Effector CD4-positive, alpha-beta T cell (primary cell): ENCODE results near the gene C1GALT1.
A peak's percentile ranks its signal among the peaks of the same experiment; 100 is the strongest.
"Not testable (repeated sequence)": the region's sequence is repeated elsewhere in the genome, so short reads cannot be mapped to it uniquely, and the experiment has no call there.

ENCODE experiments used
- DNase-seq: peaks from one replicate; pipeline ENCODE4 v3.0.0-alpha.2; 2020
- total RNA-seq: gene quantifications from one replicate; lab custom pipeline; 2026; lab: John Stamatoyannopoulos, UW

The C1GALT1 gene
- 64.5 reads per million, percentile 74 among the genes with 10 or more reads in this experiment for total RNA-seq

GRCh38 chr7:7182156-7183060 lies at the start of gene C1GALT1:
Gene C1GALT1, plus strand, starts transcription at chr7:7182544. Its CDS starts 51,776 bp downstream, at chr7:7234320.
- DNase-seq, result peak; percentile 95

- DNase-seq, result no peak
These were observed 48.3 kb upstream of the C1GALT1 start for GRCh38 chr7:7134046-7134445.

GRCh38 chr7:7135074-7135473 lies 47.3 kb upstream of the C1GALT1 start:
- no peak for DNase-seq

GRCh38 chr7:7135924-7136323 lies 46.4 kb upstream of the C1GALT1 start:
- not testable (repeated sequence) for DNase-seq

DNA sequence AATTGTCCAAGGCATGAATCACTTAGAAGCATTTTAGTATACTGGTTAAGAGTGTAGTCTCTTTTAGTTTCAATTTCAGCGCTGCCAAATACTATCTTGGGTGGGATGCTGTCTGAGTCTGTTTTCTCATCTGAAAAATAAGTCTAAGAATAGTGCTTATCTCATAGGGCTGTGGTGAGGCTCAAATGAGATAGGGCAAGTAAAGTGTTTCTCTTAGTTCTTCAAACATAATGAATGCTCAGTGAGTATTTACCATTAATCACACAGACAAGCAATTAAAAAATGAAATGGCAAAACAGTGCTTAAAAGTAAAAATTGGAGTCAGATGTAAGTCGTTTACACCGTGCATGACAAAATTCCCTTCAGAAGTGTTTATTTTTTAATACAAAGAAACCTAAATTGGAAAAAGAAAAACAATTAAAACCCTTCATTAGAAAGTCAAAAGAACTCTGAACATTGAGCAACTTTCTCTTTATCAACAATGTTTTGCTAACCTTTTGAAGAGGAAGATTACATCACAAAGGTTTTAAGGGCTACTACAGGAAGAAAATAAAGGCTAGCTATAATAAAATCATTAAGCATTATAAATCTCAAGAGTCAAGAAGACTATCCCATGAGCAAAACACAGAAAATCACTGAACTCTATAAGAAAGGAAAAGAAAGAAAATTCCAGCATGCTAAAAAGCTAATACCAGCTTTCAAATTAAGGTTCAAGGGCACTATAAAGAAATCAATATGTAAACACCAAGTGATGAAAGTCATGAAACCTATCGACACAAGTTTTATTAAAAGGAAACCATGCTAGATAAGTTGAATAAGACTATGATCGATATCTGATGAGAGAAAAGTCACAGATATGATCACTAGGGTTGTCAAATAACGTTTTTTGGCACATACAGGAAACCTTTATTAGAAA lies 45.6 kb upstream of the C1GALT1 start:
- no peak for DNase-seq

DNA sequence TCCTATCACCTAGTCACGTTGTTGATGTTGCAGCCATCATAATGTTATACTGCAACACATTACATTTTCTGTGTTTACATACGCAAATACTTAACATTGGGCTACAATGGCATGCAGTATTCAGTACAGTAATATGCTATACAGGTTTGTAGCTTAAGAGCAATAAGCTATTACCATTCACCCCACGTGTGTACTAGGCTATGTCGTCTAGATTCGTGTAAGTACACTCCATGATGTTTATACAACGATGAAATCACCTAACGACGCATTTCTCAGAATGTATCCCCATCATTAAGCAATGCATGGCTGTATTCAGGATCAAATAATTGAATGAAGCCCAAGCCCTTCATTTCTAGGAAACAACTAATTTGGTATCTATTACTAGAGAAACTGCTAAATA lies 43.4 kb upstream of the C1GALT1 start:
- no peak for DNase-seq

- DNase-seq, result not testable (repeated sequence)
These were observed 38.9 kb upstream of the C1GALT1 start for GRCh38 chr7:7143404-7143803.

GRCh38 chr7:7145151-7145550 lies 37.2 kb upstream of the C1GALT1 start:
- DNase-seq, result not testable (repeated sequence)

DNA sequence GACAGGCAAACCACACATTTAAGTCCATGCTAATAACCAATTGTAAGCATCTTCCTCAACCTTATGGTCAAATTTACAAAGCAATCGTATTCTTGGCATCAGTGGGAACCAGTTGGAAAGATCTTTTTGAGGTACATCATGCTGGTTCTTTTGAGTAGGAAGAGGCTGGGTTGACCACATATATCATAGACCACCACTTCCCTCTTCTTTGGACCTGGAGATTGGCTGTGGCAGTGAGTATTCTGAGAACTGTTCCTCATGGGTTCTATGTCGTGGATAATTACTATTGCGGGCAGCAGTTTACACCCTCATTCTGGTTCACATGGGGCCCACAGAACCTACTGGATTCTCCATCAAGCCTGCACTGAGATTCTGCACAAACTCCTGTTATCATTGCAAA lies 35.5 kb upstream of the C1GALT1 start:
- DNase-seq, result no peak

DNA sequence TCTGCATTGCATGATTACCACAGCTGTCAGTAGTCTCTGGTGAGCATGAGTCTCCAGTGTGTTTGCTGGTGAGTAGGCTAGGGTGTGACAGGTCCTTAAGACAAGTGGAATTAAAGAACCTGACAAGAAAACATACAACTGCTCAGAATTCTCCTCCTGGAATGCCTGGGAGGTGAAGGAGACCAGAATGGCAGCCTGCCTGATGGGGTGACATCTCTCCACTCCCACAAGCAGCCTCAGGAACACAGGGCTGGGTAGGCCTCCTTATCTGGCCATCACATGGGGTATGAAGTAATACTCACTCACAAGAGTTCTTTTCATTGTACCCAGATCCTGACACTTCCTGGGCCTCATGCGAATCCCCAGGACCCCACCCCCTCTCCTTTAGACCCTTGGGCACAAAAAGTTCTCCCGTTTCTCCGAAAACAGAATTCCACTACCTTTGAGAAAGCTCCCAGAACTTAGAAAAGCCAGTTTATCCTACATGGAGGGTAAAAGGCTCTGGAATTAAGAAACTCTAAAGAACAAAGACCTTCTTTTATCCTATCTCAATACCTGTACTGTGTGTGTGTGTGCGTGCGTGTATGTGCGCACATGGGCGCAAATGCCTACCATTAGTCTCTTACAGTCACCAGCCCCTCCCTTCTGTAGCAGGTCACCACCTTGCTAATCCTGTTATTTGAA lies 33.4 kb upstream of the C1GALT1 start:
- DNase-seq, result no peak

DNA sequence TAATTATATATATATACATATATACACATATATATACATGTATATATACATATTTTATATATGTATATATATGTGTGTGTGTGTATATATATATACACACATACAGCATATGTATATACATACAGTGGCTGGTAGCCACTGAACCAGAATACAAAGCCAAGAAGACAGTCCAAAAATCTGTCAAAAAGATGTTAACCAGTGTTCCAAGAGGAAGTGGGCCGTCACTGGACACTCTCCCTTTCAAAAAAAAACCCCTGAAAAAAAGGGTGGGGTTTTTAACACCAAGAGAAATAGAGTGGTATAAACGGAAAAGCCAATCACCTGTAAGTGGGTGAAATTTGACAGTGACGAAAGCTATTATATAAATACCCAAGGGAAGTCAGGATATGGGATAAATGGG lies 31.1 kb upstream of the C1GALT1 start:
- DNase-seq, result no peak

DNA sequence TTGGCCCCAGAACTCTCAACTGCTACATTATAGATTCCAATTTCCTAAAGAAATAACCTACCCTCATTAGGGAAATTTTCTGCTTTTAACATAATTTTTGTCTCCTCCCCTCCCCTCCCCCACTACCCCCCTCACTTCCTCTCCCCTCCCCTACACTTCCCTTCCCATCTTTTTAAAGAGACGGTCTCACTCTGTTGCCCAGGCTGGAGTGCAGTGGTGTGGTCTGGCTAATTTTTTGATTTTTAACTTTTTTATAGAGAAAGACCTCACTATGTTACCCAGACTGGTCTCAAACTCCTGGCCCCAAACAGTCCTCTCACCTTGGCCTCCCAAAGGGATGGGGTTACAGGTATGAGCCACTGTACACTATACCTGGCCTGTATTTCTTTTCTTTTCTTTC lies 30.5 kb upstream of the C1GALT1 start:
- no peak for DNase-seq

- no peak for DNase-seq
These were observed 30.0 kb upstream of the C1GALT1 start for GRCh38 chr7:7152315-7152714.

GRCh38 chr7:7154355-7154754 lies 28.0 kb upstream of the C1GALT1 start:
- DNase-seq, result not testable (repeated sequence)

- DNase-seq, result no peak
These were observed 25.7 kb upstream of the C1GALT1 start for GRCh38 chr7:7156663-7157062.

DNA sequence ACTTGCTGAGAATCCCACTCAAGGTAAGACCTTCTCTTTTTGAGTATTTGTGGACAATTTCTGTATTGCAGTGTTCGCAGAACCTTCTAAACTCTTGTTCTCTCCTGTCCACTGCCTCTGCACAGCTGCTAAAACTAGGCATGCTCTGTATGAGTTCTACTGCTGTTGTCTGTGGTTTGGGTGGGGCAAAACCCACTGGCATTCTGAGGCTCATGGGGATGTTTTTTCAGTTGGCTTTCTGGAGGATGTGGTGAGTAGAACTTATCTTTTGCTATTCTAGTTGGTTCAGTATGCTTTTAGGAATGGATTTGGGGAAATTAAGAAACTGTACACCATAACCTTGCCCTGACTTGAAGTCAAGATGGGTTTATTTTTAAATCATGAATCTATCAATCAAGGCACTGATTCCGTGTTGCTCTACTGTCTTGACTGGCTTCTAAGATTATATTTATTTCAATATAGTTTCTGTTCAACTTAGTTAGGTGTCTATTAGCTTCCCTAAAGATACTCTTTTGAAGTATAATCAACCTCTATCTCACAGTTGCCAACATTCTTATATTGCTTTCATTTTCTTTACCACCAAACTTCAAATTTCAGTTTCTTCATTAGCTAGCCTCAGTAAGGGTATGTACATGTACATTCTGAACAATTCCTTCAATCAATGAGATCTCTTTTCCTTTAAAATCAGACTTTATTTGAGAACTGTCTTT lies 25.0 kb upstream of the C1GALT1 start:
- peak; percentile 36 for DNase-seq

GRCh38 chr7:7157887-7158271 lies 24.5 kb upstream of the C1GALT1 start:
- no peak for DNase-seq

GRCh38 chr7:7159063-7159658 lies 23.2 kb upstream of the C1GALT1 start:
- no peak for DNase-seq

DNA sequence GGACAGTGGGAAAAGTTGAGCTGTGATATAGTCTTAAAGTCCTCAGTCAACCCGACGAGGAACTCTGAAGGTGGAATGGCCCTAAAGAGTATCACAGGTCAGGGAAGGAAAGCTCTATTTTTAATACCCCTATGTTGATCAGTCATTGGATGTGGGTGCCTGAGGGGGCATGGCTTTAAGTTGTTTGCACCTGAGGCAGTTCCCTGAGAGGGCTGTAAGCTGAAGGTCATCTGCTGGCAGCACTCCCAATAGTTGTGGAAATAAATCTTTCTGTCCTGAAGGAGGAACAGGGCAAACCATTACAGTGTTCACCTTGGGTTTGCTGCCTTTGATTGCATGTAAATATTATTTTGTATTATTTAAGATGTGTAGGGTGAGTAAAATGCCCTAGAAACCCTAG lies 17.8 kb upstream of the C1GALT1 start:
- DNase-seq, result no peak

- DNase-seq, result no peak
These were observed 17.0 kb upstream of the C1GALT1 start for GRCh38 chr7:7165372-7165771.

GRCh38 chr7:7166318-7166717 lies 16.0 kb upstream of the C1GALT1 start:
- no peak for DNase-seq

- no peak for DNase-seq
These were observed 13.0 kb upstream of the C1GALT1 start for GRCh38 chr7:7169296-7169695.
